Suprapubic skin (tissue), 3 donors: ENCODE results near the gene CDC37L1.

Source experiments
- CTCF ChIP-seq, 2 donors: fragments of 200-600 bp in 1 of 2; fragments of 450-650 bp in 1 of 2; sonication (generic) in 1 of 2; IDR thresholded peaks; one replicate each; pipeline ENCODE4 v1.5.1; 2016 to 2019; ENCODE audit warnings: antibody characterized with exemption in 2 of 2, mild to moderate bottlenecking in 1 of 2, moderate library complexity in 1 of 2
- POLR2A ChIP-seq, 2 donors: fragments of 450-650 bp; IDR thresholded peaks; one replicate each; pipeline ENCODE4 v1.6.1; 2017; ENCODE audit warnings: antibody characterized with exemption in 2 of 2, mild to moderate bottlenecking in 2 of 2, moderate library complexity in 2 of 2

- TF ChIP-seq CTCF (IDR thresholded peaks at IDR 0.05) (no peak), POLR2A (IDR thresholded peaks at IDR 0.05) (no peak)
Observed at GRCh38 chr9:4656621-4657020, 22.7 kb upstream of the CDC37L1 start.
